Lung (tissue), 12 donors: ENCODE results near the gene CDH23. TPM values are rescaled to one million over a fixed set of nuclear protein-coding genes. Genes with fewer than 3 reads are reported as not detected.

Experiments
- ATAC-seq: fragments of 200-7000 bp; cut with Tn5 transposase; one replicate; pipeline ENCODE4 v1.9.1; 2020; ENCODE audit warnings: moderate number of reproducible peaks; ENCODE audit not compliant: insufficient read depth, low FRiP score
- DNase-seq, 3 donors: peaks; one replicate each; pipeline ENCODE4 v3.0.0-alpha.2; 2013 to 2017
- H3K27ac ChIP-seq, 2 donors: one replicate each; pipeline ENCODE4 v1.5.1; 2013; ENCODE audit warnings: mild to moderate bottlenecking in 2 of 2, moderate library complexity in 2 of 2, control low read depth in 1 of 2, inconsistent platforms in 1 of 2, low read depth in 1 of 2, low read length in 1 of 2
- H3K27me3 ChIP-seq, 3 donors: one replicate each; pipeline ENCODE4 v1.5.1; 2013; ENCODE audit warnings: low read length in 2 of 3; ENCODE audit not compliant: control insufficient read depth in 3 of 3, insufficient read depth in 3 of 3
- H3K36me3 ChIP-seq, 4 donors: one replicate each; pipeline ENCODE4 v1.5.1; 2013; ENCODE audit warnings: low read length in 4 of 4, mild to moderate bottlenecking in 1 of 4, moderate library complexity in 1 of 4; ENCODE audit not compliant: control insufficient read depth in 4 of 4, insufficient read depth in 4 of 4
- H3K4me1 ChIP-seq, 5 donors: one replicate each; pipeline ENCODE4 v1.5.1; 2013; ENCODE audit warnings: low read length in 5 of 5, mild to moderate bottlenecking in 2 of 5, moderate library complexity in 1 of 5; ENCODE audit not compliant: control insufficient read depth in 5 of 5, insufficient read depth in 5 of 5
- H3K4me3 ChIP-seq: one replicate; pipeline ENCODE4 v1.5.1; 2013; ENCODE audit warnings: mild to moderate bottlenecking, control low read depth, moderate library complexity
- H3K9ac ChIP-seq, 2 donors: one replicate each; pipeline ENCODE4 v1.5.1; 2013; ENCODE audit warnings: low read length in 2 of 2, control low read depth in 1 of 2; ENCODE audit not compliant: insufficient read depth in 1 of 2
- H3K9me3 ChIP-seq, 4 donors: one replicate each; pipeline ENCODE4 v1.5.1; 2013; ENCODE audit warnings: low read length in 3 of 4, mild to moderate bottlenecking in 1 of 4, moderate library complexity in 1 of 4; ENCODE audit not compliant: control insufficient read depth in 4 of 4, insufficient read depth in 3 of 4
- CTCF ChIP-seq: IDR thresholded peaks from 2 replicates; pipeline ENCODE4 v1.5.1; 2012; ENCODE audit warnings: mild to moderate bottlenecking; ENCODE audit errors: control extremely low read depth, extremely low read depth
- WGBS, 2 donors: extraction: QIAGEN DNeasy Blood & Tissue Kit; methylation state at CpG; one replicate each; pipeline ENCODE4 v1.1.7; 2013; 5-methylcytosine and 5-hydroxymethylcytosine counted together
- polyA plus RNA-seq, 2 donors: library from polyadenylated mRNA; stranded (reverse); fragments of 200-250 nt; gene quantifications; one replicate each; pipeline ENCODE4 v1.2.1, GENCODE V29; 2013
- total RNA-seq, 2 donors: library from RNA; depleted of rRNA in 1 of 2; stranded (reverse); fragments of >200 nt in 1 of 2; gene quantifications; one replicate each; pipeline ENCODE4 v1.2.1, GENCODE V29; 2014 to 2021
- donor health status: control.
- donor health status: control.
- donor health status: Bipolar disorder and iron deficiency.
- donor health status: healthy.
- donor health status: DM: yes; HTN: yes; CAD: no.

Gene CDH23
- total and polyA plus RNA-seq, 4 donors = 4.5 to 29.5 (median 6.0) TPM

- 79 to 87% methylated on average over 7 of the region's 7 CpGs for WGBS, 2 donors
- Histone ChIP-seq H3K27ac (no peak overlapping the region), H3K36me3 (no peaks in the 10 kb centered on the region), H3K27me3 (no peaks in the 10 kb centered on the region), H3K9me3 (peaks cover 0 to 3% (median 0%) of the 10 kb centered on the region in 4 donors), H3K4me1 (no peaks in the 10 kb centered on the region), H3K4me3 (no peak overlapping the region), H3K9ac (no peak overlapping the region)
- no peak for TF ChIP-seq CTCF
- DNase-seq = no peak
- no peak for ATAC-seq
These were observed 400.2 kb downstream of the CDH23 start for GRCh38 chr10:71796749-71797405.

GRCh38 chr10:71797533-71798307 is 401.0 kb downstream of the CDH23 start:
- H3K36me3 ChIP-seq = peaks cover 0 to 1% (median 0%) of the 10 kb centered on the region in 4 donors
- TF ChIP-seq CTCF = no peak
- peaks cover 0 to 3% (median 0%) of the 10 kb centered on the region in 4 donors for H3K9me3 ChIP-seq
- no peak overlapping the region for H3K9ac ChIP-seq
- WGBS, 2 donors = 27 to 60% methylated on average over 10 of the region's 10 CpGs
- no peak for DNase-seq
- ATAC-seq = no peak
- no peak overlapping the region for H3K4me3 ChIP-seq
- H3K27me3 ChIP-seq = no peaks in the 10 kb centered on the region
- no peak overlapping the region for H3K27ac ChIP-seq
- no peaks in the 10 kb centered on the region for H3K4me1 ChIP-seq

DNA sequence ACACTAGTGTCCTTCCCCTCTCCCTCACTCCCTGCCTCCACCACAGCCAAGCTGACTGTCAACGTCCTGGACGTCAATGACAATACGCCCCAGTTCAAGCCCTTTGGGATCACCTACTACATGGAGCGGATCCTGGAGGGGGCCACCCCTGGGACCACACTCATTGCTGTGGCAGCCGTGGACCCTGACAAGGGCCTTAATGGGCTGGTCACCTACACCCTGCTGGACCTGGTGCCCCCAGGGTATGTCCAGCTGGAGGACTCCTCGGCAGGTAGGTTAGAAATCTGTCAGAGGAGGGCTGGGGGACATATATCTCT is 401.5 kb downstream of the CDH23 start:
- Histone ChIP-seq H3K27ac (no peak overlapping the region), H3K9ac (no peak overlapping the region), H3K9me3 (peaks cover 0 to 3% (median 0%) of the 10 kb centered on the region in 4 donors), H3K4me1 (no peaks in the 10 kb centered on the region), H3K27me3 (no peaks in the 10 kb centered on the region), H3K36me3 (peaks cover 0 to 1% (median 0%) of the 10 kb centered on the region in 4 donors), H3K4me3 (no peak overlapping the region)
- 68 to 80% methylated on average over 6 of the region's 6 CpGs for WGBS, 2 donors
- no peak for ATAC-seq
- TF ChIP-seq CTCF = no peak
- no peak for DNase-seq
